ENCODE results near the gene PLD1. TPM values are rescaled to one million over a fixed set of nuclear protein-coding genes. Genes with fewer than 3 reads are reported as not detected.

Gene PLD1
- total RNA-seq, 2 donors from 2014 or later, result 9.5 to 15.9 TPM

DNA sequence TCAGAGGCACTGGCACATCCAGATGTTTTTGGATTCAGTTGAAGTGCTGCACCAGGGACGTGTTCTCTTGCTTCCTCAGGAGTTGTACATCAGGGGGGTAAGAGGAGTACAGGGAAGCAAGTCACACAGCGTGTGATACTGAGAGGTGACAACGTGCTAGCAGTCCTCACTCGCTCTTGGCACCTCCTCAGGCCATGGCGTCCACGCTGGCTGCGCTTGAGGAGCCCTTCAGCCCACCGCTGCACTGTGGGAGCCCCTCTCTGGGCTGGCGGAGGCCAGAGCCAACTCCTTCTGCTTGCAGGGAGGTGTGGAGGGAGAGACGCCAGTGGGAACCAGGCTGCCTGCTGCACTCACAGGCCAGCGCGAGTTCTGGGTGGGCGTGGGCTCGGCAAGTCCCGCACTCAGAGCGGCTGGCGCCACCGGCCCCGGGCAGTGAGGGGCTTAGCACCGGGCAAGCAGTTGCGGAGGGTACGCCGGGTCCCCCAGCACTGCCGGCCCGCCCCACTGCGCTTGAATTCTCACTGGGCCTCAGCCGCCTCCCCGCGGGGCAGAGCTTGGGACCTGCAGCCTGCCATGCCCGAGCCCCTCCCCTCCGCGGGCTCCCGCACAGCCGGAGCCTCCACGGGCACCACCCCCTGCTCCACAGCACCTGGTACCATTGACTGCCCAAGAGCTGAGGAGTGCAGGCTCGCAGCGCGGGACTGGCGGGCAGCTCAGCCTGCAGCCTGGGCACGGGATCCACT, 64.5 kb downstream of the PLD1 start:
- no peak for DNase-seq
- Mint-ChIP-seq H3K27me3 (ENCODE audit: insufficient read depth) (no peaks in the 10 kb centered on the region), H3K27ac (no peak overlapping the region), H3K4me1 (no peaks in the 10 kb centered on the region), H3K4me3 (no peak overlapping the region), H3K36me3 (ENCODE audit: low read depth) (peaks cover 4% of the 10 kb centered on the region), H3K9me3 (peaks cover 22% of the 10 kb centered on the region)
- Histone ChIP-seq H3K36me3 (ENCODE audit: control insufficient read depth, insufficient read depth, low read length) (no peaks in the 10 kb centered on the region), H3K9ac (ENCODE audit: extremely low read depth, low read length, poor library complexity, severe bottlenecking) (no peak overlapping the region), H3K4me1 (ENCODE audit: control insufficient read depth, insufficient read depth, low read length) (no peaks in the 10 kb centered on the region), H3K9me3 (ENCODE audit: control insufficient read depth, low read length) (peaks cover 6% of the 10 kb centered on the region), H3K27me3 (ENCODE audit: control insufficient read depth, insufficient read depth, low read length, poor library complexity, severe bottlenecking) (no peaks in the 10 kb centered on the region), H3K27ac (ENCODE audit: low read depth, low read length) (no peak overlapping the region), H3K4me3 (ENCODE audit: low read length) (no peak overlapping the region)
- 94 to 95% methylated on average over 25 to 40 of the region's 40 CpGs for WGBS, 2 experiments (ENCODE audit: insufficient coverage in 1 of 2, insufficient read length in 1 of 2)
- TF ChIP-seq, protein P1, sequence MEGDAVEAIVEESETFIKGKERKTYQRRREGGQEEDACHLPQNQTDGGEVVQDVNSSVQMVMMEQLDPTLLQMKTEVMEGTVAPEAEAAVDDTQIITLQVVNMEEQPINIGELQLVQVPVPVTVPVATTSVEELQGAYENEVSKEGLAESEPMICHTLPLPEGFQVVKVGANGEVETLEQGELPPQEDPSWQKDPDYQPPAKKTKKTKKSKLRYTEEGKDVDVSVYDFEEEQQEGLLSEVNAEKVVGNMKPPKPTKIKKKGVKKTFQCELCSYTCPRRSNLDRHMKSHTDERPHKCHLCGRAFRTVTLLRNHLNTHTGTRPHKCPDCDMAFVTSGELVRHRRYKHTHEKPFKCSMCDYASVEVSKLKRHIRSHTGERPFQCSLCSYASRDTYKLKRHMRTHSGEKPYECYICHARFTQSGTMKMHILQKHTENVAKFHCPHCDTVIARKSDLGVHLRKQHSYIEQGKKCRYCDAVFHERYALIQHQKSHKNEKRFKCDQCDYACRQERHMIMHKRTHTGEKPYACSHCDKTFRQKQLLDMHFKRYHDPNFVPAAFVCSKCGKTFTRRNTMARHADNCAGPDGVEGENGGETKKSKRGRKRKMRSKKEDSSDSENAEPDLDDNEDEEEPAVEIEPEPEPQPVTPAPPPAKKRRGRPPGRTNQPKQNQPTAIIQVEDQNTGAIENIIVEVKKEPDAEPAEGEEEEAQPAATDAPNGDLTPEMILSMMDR (conservative IDR thresholded peaks at IDR 0.05), result no peak

GRCh38 chr3:171744158-171744741, 66.0 kb downstream of the PLD1 start:
- Histone ChIP-seq H3K36me3 (ENCODE audit: control insufficient read depth, insufficient read depth, low read length) (no peaks in the 10 kb centered on the region), H3K9ac (ENCODE audit: extremely low read depth, low read length, poor library complexity, severe bottlenecking) (no peak overlapping the region), H3K27ac (ENCODE audit: low read depth, low read length) (no peak overlapping the region), H3K4me3 (ENCODE audit: low read length) (no peak overlapping the region), H3K27me3 (ENCODE audit: control insufficient read depth, insufficient read depth, low read length, poor library complexity, severe bottlenecking) (no peaks in the 10 kb centered on the region), H3K9me3 (ENCODE audit: control insufficient read depth, low read length) (peaks cover 6% of the 10 kb centered on the region), H3K4me1 (ENCODE audit: control insufficient read depth, insufficient read depth, low read length) (no peaks in the 10 kb centered on the region)
- peaks cover 4% of the 10 kb centered on the region for H3K36me3 Mint-ChIP-seq (ENCODE audit: low read depth)
- no peak for DNase-seq
- H3K27ac Mint-ChIP-seq, result no peak overlapping the region
- WGBS, 2 experiments (ENCODE audit: insufficient coverage in 1 of 2, insufficient read length in 1 of 2), result 87 to 92% methylated on average over 5 of the region's 5 CpGs
- no peak overlapping the region for H3K4me3 Mint-ChIP-seq
- peaks cover 22% of the 10 kb centered on the region for H3K9me3 Mint-ChIP-seq
- no peaks in the 10 kb centered on the region for H3K27me3 Mint-ChIP-seq (ENCODE audit: insufficient read depth)
- TF ChIP-seq, protein P1 (conservative IDR thresholded peaks at IDR 0.05), result no peak
- H3K4me1 Mint-ChIP-seq, result no peaks in the 10 kb centered on the region

GRCh38 chr3:171743327-171744157, 66.7 kb downstream of the PLD1 start:
- no peaks in the 10 kb centered on the region for H3K27me3 Mint-ChIP-seq (ENCODE audit: insufficient read depth)
- Histone ChIP-seq H3K9ac (ENCODE audit: extremely low read depth, low read length, poor library complexity, severe bottlenecking) (no peak overlapping the region), H3K27ac (ENCODE audit: low read depth, low read length) (no peak overlapping the region), H3K27me3 (ENCODE audit: control insufficient read depth, insufficient read depth, low read length, poor library complexity, severe bottlenecking) (no peaks in the 10 kb centered on the region), H3K4me1 (ENCODE audit: control insufficient read depth, insufficient read depth, low read length) (no peaks in the 10 kb centered on the region), H3K36me3 (ENCODE audit: control insufficient read depth, insufficient read depth, low read length) (no peaks in the 10 kb centered on the region), H3K9me3 (ENCODE audit: control insufficient read depth, low read length) (peaks cover 6% of the 10 kb centered on the region), H3K4me3 (ENCODE audit: low read length) (no peak overlapping the region)
- TF ChIP-seq, protein P1 (conservative IDR thresholded peaks at IDR 0.05), result no peak
- no peaks in the 10 kb centered on the region for H3K4me1 Mint-ChIP-seq
- H3K4me3 Mint-ChIP-seq, result no peak overlapping the region
- no peak overlapping the region for H3K27ac Mint-ChIP-seq
- 92 to 94% methylated on average over 10 of the region's 10 CpGs for WGBS, 2 experiments (ENCODE audit: insufficient coverage in 1 of 2, insufficient read length in 1 of 2)
- H3K9me3 Mint-ChIP-seq, result peaks cover 22% of the 10 kb centered on the region
- peaks cover 4% of the 10 kb centered on the region for H3K36me3 Mint-ChIP-seq (ENCODE audit: low read depth)
- DNase-seq, result no peak

All from endodermal cell (in vitro differentiated cells).